HG03280 (cell line): Measurements from ENCODE around the gene CALD1.

Experiments used
- ATAC-seq: cut with Tn5 transposase; IDR thresholded peaks from one replicate; pipeline ENCODE4 v1.9.1; 2021; ENCODE audit warnings: mild to moderate bottlenecking, moderate library complexity; ENCODE audit not compliant: unreplicated experiment

The CALD1 gene

GRCh38 chr7:134787064-134787463 is 7.6 kb downstream of the CALD1 start:
- no peak for ATAC-seq

GRCh38 chr7:134787720-134788119 is 8.3 kb downstream of the CALD1 start:
- no peak for ATAC-seq

- ATAC-seq = no peak
Measured at GRCh38 chr7:134788191-134788590, 8.8 kb downstream of the CALD1 start.

GRCh38 chr7:134789967-134790685 is 10.7 kb downstream of the CALD1 start:
- ATAC-seq = no peak

GRCh38 chr7:134792968-134793367 is 13.5 kb downstream of the CALD1 start:
- no peak for ATAC-seq

- no peak for ATAC-seq
Measured at GRCh38 chr7:134795231-134795630, 15.8 kb downstream of the CALD1 start.

- ATAC-seq = no peak
Measured at GRCh38 chr7:134798155-134798554, 18.7 kb downstream of the CALD1 start.

GRCh38 chr7:134799377-134799776 is 19.9 kb downstream of the CALD1 start:
- ATAC-seq = no peak

- no peak for ATAC-seq
Measured at GRCh38 chr7:134802762-134803161, 23.3 kb downstream of the CALD1 start.

- no peak for ATAC-seq
Measured at GRCh38 chr7:134804351-134804750, 24.9 kb downstream of the CALD1 start.

- no peak for ATAC-seq
Measured at GRCh38 chr7:134804854-134805253, 25.4 kb downstream of the CALD1 start.

- ATAC-seq = no peak
Measured at GRCh38 chr7:134806197-134806596, 26.8 kb downstream of the CALD1 start.

- no peak for ATAC-seq
Measured at GRCh38 chr7:134809616-134810015, 30.2 kb downstream of the CALD1 start.

GRCh38 chr7:134811765-134812164 is 32.3 kb downstream of the CALD1 start:
- no peak for ATAC-seq

GRCh38 chr7:134813663-134814396 is 34.4 kb downstream of the CALD1 start:
- ATAC-seq = no peak

- ATAC-seq = no peak
Measured at GRCh38 chr7:134814730-134815364, 35.4 kb downstream of the CALD1 start.

GRCh38 chr7:134818613-134819345 is 39.3 kb downstream of the CALD1 start:
- no peak for ATAC-seq

GRCh38 chr7:134819401-134819800 is 40.0 kb downstream of the CALD1 start:
- no peak for ATAC-seq

GRCh38 chr7:134820295-134820694 is 40.9 kb downstream of the CALD1 start:
- no peak for ATAC-seq

GRCh38 chr7:134820778-134821177 is 41.3 kb downstream of the CALD1 start:
- ATAC-seq = no peak

- no peak for ATAC-seq
Measured at GRCh38 chr7:134823400-134823799, 44.0 kb downstream of the CALD1 start.
